IMR-90 (cell line): ENCODE results near the gene SHB.

Source experiments
- CEBPB ChIP-seq: IDR thresholded peaks from 2 replicates; pipeline ENCODE4 v1.6.1; 2012; ENCODE audit warnings: low read depth, low read length, improper control_type of control experiment
- CTCF ChIP-seq: conservative IDR thresholded peaks from 2 replicates; pipeline ENCODE4 v1.5.1; 2012; ENCODE audit warnings: mild to moderate bottlenecking, low read depth, low read length, improper control_type of control experiment
- MAFK ChIP-seq: IDR thresholded peaks from 2 replicates; pipeline ENCODE4 v1.6.1; 2012; ENCODE audit warnings: low read depth, low read length, improper control_type of control experiment
- POLR2A ChIP-seq: IDR thresholded peaks from 2 replicates; pipeline ENCODE4 v1.6.1; 2012; ENCODE audit warnings: mild to moderate bottlenecking, low read depth, low read length
- RAD21 ChIP-seq: IDR thresholded peaks from 2 replicates; pipeline ENCODE4 v1.6.1; 2012; ENCODE audit warnings: low read length, improper control_type of control experiment
- RFX5 ChIP-seq: IDR thresholded peaks from 2 replicates; pipeline ENCODE4 v1.8.0; 2012; ENCODE audit warnings: low read depth, mild to moderate bottlenecking, low read length, moderate library complexity

DNA sequence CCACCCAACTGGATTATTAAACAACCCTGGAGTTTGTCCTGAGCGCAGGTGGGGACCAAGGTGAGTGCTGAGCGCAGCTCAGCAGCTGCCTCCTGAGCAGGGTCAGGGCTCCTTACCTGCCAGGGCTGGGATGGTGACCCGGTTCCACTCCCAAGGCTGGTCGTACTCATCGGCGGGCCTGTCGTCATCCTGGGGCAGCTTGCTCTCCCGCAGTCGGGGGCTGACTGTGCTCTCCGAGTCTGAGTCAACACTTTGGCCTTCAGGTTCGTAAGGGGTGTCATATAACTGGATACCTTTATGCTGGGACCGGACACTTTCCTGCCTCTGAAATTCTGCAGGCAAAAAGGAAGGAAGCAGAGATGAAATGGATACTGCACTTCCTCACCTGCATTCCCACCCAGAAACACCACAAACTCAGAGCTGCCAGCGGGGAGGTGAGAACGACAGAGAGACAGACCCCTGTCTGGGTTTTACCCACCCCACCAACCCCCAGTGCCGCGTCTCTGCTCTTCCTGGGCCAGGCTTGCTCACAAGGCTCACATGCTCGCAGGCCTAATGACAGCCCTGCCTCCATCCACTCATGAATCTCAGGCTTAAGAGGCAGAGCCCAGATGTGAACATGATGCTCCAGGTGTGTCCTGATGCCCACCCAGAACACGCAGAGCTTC, 94.4 kb downstream of the SHB start:
- TF ChIP-seq POLR2A (no peak), CEBPB (no peak), CTCF (no peak), RAD21 (no peak), MAFK (no peak), RFX5 (no peak)
